ENCODE data around the gene NAGA.

DNA sequence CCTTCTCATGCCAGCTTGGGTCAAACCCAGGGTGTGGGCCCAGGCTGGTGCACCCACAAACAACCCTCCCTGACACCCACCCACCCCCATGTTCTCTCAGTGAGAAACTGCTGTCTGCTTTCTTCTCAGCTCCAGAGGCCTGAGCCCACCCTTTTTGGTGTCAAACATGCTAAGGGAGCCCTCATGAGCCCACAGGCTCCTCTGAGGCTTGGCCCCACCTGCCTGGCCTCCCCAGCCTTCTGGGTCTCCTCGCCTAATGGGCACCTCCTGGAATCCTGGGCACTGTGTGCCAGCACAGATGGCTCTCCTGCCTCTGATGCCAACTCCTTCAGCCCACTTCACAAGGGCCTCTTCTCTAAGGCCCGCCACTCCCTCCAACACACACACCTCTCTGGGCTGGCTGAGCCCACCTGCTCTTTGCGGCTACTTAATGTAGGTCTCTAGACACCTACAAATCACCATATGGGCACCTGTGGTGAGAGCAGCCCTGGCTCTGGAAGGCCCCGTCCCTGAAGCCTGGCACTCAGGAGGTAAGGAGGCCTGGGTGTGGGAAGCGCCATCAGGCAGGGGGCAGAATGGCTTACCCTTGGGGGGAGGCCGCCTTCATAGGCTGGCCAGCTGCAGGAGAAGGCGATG lies 4.4 kb downstream of the NAGA start:
- TF ChIP-seq ZNF8 (CRISPR knock-in tag; IDR thresholded peaks at IDR 0.05) (no peak), ISL1 (CRISPR knock-in tag; IDR thresholded peaks at IDR 0.05) (no peak), ZC3H10 (CRISPR knock-in tag; IDR thresholded peaks at IDR 0.05) (no peak), TCF4 (CRISPR knock-in tag; IDR thresholded peaks at IDR 0.05; ENCODE audit: borderline replicate concordance) (no peak), ZFP3 (CRISPR knock-in tag; IDR thresholded peaks at IDR 0.05) (no peak), ARNTL (CRISPR knock-in tag; IDR thresholded peaks at IDR 0.05; ENCODE audit: borderline replicate concordance, low read depth) (no peak), PPARA (CRISPR knock-in tag; IDR thresholded peaks at IDR 0.05; ENCODE audit: borderline replicate concordance) (no peak), SNAI2 (CRISPR knock-in tag; IDR thresholded peaks at IDR 0.05) (no peak), RARB (CRISPR knock-in tag; IDR thresholded peaks at IDR 0.05) (no peak)
- TF ChIP-seq, protein P1, sequence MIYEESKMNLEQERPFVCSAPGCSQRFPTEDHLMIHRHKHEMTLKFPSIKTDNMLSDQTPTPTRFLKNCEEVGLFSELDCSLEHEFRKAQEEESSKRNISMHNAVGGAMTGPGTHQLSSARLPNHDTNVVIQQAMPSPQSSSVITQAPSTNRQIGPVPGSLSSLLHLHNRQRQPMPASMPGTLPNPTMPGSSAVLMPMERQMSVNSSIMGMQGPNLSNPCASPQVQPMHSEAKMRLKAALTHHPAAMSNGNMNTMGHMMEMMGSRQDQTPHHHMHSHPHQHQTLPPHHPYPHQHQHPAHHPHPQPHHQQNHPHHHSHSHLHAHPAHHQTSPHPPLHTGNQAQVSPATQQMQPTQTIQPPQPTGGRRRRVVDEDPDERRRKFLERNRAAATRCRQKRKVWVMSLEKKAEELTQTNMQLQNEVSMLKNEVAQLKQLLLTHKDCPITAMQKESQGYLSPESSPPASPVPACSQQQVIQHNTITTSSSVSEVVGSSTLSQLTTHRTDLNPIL (CRISPR knock-in tag; IDR thresholded peaks at IDR 0.05; ENCODE audit: low read depth): no peak
- TF ChIP-seq, protein P2, sequence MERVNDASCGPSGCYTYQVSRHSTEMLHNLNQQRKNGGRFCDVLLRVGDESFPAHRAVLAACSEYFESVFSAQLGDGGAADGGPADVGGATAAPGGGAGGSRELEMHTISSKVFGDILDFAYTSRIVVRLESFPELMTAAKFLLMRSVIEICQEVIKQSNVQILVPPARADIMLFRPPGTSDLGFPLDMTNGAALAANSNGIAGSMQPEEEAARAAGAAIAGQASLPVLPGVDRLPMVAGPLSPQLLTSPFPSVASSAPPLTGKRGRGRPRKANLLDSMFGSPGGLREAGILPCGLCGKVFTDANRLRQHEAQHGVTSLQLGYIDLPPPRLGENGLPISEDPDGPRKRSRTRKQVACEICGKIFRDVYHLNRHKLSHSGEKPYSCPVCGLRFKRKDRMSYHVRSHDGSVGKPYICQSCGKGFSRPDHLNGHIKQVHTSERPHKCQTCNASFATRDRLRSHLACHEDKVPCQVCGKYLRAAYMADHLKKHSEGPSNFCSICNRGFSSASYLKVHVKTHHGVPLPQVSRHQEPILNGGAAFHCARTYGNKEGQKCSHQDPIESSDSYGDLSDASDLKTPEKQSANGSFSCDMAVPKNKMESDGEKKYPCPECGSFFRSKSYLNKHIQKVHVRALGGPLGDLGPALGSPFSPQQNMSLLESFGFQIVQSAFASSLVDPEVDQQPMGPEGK (CRISPR knock-in tag; IDR thresholded peaks at IDR 0.05; ENCODE audit: borderline replicate concordance): no peak
- TF ChIP-seq, protein P3, sequence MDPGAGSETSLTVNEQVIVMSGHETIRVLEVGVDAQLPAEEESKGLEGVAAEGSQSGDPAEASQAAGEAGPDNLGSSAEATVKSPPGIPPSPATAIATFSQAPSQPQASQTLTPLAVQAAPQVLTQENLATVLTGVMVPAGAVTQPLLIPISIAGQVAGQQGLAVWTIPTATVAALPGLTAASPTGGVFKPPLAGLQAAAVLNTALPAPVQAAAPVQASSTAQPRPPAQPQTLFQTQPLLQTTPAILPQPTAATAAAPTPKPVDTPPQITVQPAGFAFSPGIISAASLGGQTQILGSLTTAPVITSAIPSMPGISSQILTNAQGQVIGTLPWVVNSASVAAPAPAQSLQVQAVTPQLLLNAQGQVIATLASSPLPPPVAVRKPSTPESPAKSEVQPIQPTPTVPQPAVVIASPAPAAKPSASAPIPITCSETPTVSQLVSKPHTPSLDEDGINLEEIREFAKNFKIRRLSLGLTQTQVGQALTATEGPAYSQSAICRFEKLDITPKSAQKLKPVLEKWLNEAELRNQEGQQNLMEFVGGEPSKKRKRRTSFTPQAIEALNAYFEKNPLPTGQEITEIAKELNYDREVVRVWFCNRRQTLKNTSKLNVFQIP (CRISPR knock-in tag; IDR thresholded peaks at IDR 0.05; ENCODE audit: borderline replicate concordance, low read depth): no peak
- TF ChIP-seq, protein P4, sequence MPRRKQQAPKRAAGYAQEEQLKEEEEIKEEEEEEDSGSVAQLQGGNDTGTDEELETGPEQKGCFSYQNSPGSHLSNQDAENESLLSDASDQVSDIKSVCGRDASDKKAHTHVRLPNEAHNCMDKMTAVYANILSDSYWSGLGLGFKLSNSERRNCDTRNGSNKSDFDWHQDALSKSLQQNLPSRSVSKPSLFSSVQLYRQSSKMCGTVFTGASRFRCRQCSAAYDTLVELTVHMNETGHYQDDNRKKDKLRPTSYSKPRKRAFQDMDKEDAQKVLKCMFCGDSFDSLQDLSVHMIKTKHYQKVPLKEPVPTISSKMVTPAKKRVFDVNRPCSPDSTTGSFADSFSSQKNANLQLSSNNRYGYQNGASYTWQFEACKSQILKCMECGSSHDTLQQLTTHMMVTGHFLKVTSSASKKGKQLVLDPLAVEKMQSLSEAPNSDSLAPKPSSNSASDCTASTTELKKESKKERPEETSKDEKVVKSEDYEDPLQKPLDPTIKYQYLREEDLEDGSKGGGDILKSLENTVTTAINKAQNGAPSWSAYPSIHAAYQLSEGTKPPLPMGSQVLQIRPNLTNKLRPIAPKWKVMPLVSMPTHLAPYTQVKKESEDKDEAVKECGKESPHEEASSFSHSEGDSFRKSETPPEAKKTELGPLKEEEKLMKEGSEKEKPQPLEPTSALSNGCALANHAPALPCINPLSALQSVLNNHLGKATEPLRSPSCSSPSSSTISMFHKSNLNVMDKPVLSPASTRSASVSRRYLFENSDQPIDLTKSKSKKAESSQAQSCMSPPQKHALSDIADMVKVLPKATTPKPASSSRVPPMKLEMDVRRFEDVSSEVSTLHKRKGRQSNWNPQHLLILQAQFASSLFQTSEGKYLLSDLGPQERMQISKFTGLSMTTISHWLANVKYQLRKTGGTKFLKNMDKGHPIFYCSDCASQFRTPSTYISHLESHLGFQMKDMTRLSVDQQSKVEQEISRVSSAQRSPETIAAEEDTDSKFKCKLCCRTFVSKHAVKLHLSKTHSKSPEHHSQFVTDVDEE (CRISPR knock-in tag; IDR thresholded peaks at IDR 0.05): no peak

All from SK-N-SH treated with all-trans-retinoic acid at 6 μM for 48 hours (cell line).